ENCODE data around the gene HDX. TPM values are rescaled to one million over a fixed set of nuclear protein-coding genes. Genes with fewer than 3 reads are reported as not detected.

HDX gene
- total RNA-seq, 2 donors from 2014 or later: 2.7 TPM

DNA sequence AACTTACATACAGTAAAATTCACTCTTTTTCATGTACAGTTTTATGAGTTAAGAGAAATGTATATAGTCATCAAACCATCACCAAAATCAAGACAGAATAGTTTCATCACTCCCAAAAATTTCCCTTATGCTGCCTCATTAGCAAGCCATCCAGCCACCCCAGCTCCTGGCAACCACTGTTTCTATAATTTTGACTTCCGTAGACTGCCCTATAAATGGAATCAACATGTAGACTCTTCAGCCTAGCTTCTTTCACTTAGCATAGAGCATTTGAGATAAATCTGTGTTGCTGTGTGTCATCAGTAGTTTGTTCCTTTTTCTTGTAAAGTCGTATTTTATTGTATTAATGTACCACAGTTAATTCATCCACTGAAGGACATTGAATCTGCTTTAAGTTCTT is 23.2 kb downstream of the HDX start:
- H3K9me3 ChIP-seq: no peaks in the 10 kb centered on the region
- no peak overlapping the region for H3K4me3 ChIP-seq
- no peaks in the 10 kb centered on the region for H3K4me1 ChIP-seq (replicated peaks)
- H3K36me3 ChIP-seq: no peaks in the 10 kb centered on the region
- H3K27me3 ChIP-seq (replicated peaks; ENCODE audit: insufficient read depth): no peaks in the 10 kb centered on the region
- DNase-seq (ENCODE audit: low spot score): no peak
- no peak overlapping the region for H3K27ac ChIP-seq
- WGBS: 85% methylated on average over 2 of the region's 2 CpGs
- TF ChIP-seq, protein P1, sequence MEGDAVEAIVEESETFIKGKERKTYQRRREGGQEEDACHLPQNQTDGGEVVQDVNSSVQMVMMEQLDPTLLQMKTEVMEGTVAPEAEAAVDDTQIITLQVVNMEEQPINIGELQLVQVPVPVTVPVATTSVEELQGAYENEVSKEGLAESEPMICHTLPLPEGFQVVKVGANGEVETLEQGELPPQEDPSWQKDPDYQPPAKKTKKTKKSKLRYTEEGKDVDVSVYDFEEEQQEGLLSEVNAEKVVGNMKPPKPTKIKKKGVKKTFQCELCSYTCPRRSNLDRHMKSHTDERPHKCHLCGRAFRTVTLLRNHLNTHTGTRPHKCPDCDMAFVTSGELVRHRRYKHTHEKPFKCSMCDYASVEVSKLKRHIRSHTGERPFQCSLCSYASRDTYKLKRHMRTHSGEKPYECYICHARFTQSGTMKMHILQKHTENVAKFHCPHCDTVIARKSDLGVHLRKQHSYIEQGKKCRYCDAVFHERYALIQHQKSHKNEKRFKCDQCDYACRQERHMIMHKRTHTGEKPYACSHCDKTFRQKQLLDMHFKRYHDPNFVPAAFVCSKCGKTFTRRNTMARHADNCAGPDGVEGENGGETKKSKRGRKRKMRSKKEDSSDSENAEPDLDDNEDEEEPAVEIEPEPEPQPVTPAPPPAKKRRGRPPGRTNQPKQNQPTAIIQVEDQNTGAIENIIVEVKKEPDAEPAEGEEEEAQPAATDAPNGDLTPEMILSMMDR (IDR thresholded peaks at IDR 0.05): no peak
- TF ChIP-seq POLR2A (IDR thresholded peaks at IDR 0.05) (no peak), POLR2AphosphoS5 (IDR thresholded peaks at IDR 0.05) (no peak)
- intact Hi-C loops (cut with DNase I): no loop called here

DNA sequence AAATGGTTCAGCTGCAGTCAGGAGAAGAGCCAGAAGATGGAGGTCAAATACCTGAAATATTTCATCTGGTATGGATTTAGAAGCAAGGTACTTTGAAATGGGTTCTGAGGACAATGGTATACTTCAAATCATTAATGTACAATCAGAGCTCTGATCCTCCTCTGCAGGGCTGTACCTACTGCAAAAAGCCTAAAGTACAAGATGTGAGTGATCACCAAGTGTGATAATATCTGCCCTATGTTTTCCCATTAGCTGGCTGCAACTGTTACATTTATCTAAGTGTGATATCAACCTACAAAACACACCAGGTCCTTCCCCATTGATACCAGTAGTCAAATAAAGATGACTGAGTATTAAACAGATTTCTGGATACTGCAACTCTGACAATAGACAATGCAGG is 25.1 kb downstream of the HDX start:
- DNase-seq (ENCODE audit: low spot score): no peak
- TF ChIP-seq POLR2AphosphoS5 (IDR thresholded peaks at IDR 0.05): no peak
- no peak for TF ChIP-seq POLR2A (IDR thresholded peaks at IDR 0.05)
- TF ChIP-seq, protein P1 (IDR thresholded peaks at IDR 0.05): no peak
- Histone ChIP-seq H3K27ac (no peak overlapping the region), H3K36me3 (no peaks in the 10 kb centered on the region), H3K4me3 (no peak overlapping the region), H3K9me3 (no peaks in the 10 kb centered on the region), H3K27me3 (replicated peaks; ENCODE audit: insufficient read depth) (no peaks in the 10 kb centered on the region), H3K4me1 (replicated peaks) (no peaks in the 10 kb centered on the region)
- intact Hi-C loops (cut with DNase I): no loop called here

DNA sequence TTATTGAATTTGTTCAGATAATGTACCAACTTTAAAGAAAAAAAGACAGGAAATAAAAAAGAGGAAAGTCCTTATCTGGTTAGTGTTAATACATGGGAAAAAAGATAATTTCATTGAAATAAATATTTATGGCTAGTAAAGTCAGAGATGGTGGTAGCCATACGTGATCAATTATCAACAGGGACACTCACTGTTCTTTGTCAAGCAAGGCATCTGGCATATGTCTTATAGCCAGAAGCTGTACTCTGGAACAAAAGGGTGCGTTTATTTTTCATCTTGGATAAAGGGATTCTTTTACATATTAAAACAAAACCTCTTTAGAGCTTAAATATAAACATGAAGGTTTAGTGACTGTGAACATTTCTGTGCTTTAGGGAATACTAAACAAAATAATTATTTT is 26.7 kb downstream of the HDX start:
- no peaks in the 10 kb centered on the region for H3K36me3 ChIP-seq
- no peaks in the 10 kb centered on the region for H3K27me3 ChIP-seq (replicated peaks; ENCODE audit: insufficient read depth)
- 43% methylated on average over 2 of the region's 2 CpGs for WGBS
- no peak for DNase-seq (ENCODE audit: low spot score)
- no peaks in the 10 kb centered on the region for H3K4me1 ChIP-seq (replicated peaks)
- H3K27ac ChIP-seq: no peak overlapping the region
- H3K4me3 ChIP-seq: no peak overlapping the region
- intact Hi-C loops (cut with DNase I): no loop called here
- no peaks in the 10 kb centered on the region for H3K9me3 ChIP-seq
- TF ChIP-seq, protein P1 (IDR thresholded peaks at IDR 0.05): no peak
- TF ChIP-seq POLR2A (IDR thresholded peaks at IDR 0.05) (no peak), POLR2AphosphoS5 (IDR thresholded peaks at IDR 0.05) (no peak)

DNA sequence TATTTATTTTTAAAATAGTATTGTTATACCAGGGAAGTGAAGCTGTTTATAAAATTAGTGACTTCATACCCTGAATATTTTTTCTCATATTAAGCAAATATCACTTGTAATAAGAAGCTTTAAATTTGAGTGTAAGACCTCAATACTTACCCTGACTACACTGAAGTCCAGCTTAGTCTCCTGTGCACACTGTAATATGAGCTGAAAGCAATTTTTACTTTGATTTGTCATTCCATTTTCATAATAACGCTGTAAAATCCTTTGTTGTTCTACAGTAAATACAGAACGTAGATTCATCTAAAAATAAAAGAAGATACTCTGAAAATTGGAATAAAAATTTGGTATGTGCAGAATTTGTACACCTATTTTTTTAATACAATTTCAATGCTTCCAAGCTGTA is 27.2 kb downstream of the HDX start:
- Histone ChIP-seq H3K9me3 (no peaks in the 10 kb centered on the region), H3K4me1 (replicated peaks) (no peaks in the 10 kb centered on the region), H3K27me3 (replicated peaks; ENCODE audit: insufficient read depth) (no peaks in the 10 kb centered on the region), H3K27ac (no peak overlapping the region), H3K4me3 (no peak overlapping the region), H3K36me3 (no peaks in the 10 kb centered on the region)
- 20% methylated on average over 2 of the region's 2 CpGs for WGBS
- TF ChIP-seq, protein P1 (IDR thresholded peaks at IDR 0.05): no peak
- TF ChIP-seq POLR2A (IDR thresholded peaks at IDR 0.05): no peak
- no peak for TF ChIP-seq POLR2AphosphoS5 (IDR thresholded peaks at IDR 0.05)
- no peak for DNase-seq (ENCODE audit: low spot score)
- intact Hi-C loops (cut with DNase I): no loop called here

DNA sequence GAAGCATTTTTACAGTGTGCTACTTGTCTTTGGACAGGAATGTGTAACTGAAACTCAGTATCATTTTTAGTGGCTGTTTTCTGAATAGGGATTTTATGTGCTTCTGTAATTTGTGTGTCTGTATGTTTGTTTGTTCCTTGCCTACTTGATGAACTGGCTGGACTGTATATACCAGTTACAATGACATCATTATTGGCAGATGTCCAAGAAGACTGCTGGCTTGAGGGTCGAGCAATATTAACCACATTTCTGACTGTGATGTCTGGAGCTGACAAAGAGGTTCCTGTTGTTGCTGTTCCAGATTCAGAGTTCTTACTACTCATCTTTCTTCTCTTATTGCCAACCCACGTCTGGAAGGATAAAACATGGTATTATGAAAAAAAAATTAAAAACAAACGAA is 33.0 kb downstream of the HDX start:
- Histone ChIP-seq H3K27me3 (replicated peaks; ENCODE audit: insufficient read depth) (no peaks in the 10 kb centered on the region), H3K27ac (no peak overlapping the region), H3K36me3 (no peaks in the 10 kb centered on the region), H3K9me3 (no peaks in the 10 kb centered on the region), H3K4me3 (no peak overlapping the region), H3K4me1 (replicated peaks) (no peaks in the 10 kb centered on the region)
- TF ChIP-seq POLR2AphosphoS5 (IDR thresholded peaks at IDR 0.05) (no peak), POLR2A (IDR thresholded peaks at IDR 0.05) (no peak)
- TF ChIP-seq, protein P1 (IDR thresholded peaks at IDR 0.05): no peak
- 47% methylated on average over 3 of the region's 3 CpGs for WGBS
- DNase-seq (ENCODE audit: low spot score): no peak
- intact Hi-C loops (cut with DNase I): no loop called here

All from prostate gland (tissue), 2 donors.